ENCODE measurements around the gene MPL.

MPL gene

DNA sequence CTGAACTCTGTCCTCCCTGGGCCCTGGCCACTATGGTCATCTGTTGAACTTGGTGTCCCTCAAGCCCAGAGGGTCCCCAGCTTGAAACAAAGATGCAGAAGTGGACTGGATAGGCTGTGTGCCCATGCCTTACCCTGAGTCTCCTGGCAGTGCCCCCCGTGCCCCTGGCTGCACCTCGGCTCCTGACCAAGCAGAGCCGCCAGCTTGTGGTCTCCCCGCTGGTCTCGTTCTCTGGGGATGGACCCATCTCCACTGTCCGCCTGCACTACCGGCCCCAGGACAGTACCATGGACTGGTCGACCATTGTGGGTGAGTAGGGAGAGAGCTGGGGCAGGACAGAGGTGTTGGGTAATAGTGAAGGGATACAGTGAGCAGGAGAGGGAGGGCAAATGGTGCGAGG is 26.1 kb upstream of the MPL start:
- TF ChIP-seq, protein P1, sequence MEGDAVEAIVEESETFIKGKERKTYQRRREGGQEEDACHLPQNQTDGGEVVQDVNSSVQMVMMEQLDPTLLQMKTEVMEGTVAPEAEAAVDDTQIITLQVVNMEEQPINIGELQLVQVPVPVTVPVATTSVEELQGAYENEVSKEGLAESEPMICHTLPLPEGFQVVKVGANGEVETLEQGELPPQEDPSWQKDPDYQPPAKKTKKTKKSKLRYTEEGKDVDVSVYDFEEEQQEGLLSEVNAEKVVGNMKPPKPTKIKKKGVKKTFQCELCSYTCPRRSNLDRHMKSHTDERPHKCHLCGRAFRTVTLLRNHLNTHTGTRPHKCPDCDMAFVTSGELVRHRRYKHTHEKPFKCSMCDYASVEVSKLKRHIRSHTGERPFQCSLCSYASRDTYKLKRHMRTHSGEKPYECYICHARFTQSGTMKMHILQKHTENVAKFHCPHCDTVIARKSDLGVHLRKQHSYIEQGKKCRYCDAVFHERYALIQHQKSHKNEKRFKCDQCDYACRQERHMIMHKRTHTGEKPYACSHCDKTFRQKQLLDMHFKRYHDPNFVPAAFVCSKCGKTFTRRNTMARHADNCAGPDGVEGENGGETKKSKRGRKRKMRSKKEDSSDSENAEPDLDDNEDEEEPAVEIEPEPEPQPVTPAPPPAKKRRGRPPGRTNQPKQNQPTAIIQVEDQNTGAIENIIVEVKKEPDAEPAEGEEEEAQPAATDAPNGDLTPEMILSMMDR (IDR thresholded peaks at IDR 0.05; ENCODE audit: low read depth, low read length): no peak
- no peak for DNase-seq (ENCODE audit: low read depth, low spot score)
- no peak overlapping the region for H3K4me3 ChIP-seq (ENCODE audit: low read depth, low read length)
- in situ Hi-C loops (cut with HindIII; ENCODE audit: low sequenced_read_pairs): no loop called here

DNA sequence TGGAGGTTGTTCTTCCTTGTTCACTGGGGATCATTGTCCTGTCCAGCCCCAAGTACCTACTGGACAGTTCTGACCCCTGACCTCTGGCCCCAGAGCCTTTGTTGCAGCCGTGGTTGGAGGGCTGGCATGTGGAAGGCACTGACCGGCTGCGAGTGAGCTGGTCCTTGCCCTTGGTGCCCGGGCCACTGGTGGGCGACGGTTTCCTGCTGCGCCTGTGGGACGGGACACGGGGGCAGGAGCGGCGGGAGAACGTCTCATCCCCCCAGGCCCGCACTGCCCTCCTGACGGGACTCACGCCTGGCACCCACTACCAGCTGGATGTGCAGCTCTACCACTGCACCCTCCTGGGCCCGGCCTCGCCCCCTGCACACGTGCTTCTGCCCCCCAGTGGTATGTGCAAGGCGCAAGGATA is 25.4 kb upstream of the MPL start:
- TF ChIP-seq, protein P1 (IDR thresholded peaks at IDR 0.05; ENCODE audit: low read depth, low read length): no peak
- DNase-seq (ENCODE audit: low read depth, low spot score): no peak
- H3K4me3 ChIP-seq (ENCODE audit: low read depth, low read length): no peak overlapping the region
- in situ Hi-C loops (cut with HindIII; ENCODE audit: low sequenced_read_pairs): no loop called here

DNA sequence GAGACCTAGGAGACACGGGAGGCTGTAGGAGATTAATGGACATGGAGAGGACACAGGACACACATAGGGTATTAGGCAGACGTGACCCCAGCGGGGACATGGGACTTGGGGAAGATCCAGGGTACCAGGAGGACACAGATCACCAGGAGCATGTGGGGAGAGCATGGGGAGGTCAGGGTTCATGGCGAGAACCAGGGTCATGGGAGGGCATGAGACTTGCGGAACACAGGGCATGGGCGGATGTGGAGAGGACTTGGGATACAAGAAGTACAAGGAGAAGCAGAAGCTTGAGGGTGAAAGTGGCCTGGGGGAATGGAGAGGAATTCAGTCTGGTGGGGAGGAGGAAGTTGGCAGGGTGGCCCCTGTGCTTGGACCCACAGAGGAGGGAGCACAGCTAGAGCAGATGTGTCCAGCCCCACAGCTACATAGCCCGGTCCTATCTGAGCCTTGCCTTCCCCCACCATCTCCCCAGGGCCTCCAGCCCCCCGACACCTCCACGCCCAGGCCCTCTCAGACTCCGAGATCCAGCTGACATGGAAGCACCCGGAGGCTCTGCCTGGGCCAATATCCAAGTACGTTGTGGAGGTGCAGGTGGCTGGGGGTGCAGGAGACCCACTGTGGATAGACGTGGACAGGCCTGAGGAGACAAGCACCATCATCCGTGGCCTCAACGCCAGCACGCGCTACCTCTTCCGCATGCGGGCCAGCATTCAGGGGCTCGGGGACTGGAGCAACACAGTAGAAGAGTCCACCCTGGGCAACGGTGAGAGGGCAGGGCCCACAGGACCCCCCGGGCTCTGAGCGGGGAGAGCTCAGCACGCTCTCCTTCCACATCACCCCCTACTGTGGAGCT is 24.7 kb upstream of the MPL start:
- DNase-seq (ENCODE audit: low read depth, low spot score): no peak
- no peak overlapping the region for H3K4me3 ChIP-seq (ENCODE audit: low read depth, low read length)
- TF ChIP-seq, protein P1 (IDR thresholded peaks at IDR 0.05; ENCODE audit: low read depth, low read length): no peak
- in situ Hi-C loops (cut with HindIII; ENCODE audit: low sequenced_read_pairs): no loop called here

DNA sequence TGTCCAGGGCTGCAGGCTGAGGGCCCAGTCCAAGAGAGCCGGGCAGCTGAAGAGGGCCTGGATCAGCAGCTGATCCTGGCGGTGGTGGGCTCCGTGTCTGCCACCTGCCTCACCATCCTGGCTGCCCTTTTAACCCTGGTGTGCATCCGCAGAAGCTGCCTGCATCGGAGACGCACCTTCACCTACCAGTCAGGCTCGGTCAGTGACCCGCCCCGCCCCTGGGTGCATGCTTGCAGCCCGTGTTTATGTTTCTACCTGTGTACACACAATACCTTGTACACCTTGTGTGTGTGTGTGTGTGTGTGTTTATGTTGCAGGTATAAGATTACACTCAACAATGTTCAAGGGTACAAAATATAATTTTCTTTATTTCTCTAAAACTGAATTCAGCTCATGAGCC is 23.8 kb upstream of the MPL start:
- in situ Hi-C loops (cut with HindIII; ENCODE audit: low sequenced_read_pairs): no loop called here
- no peak overlapping the region for H3K4me3 ChIP-seq (ENCODE audit: low read depth, low read length)
- DNase-seq (ENCODE audit: low read depth, low spot score): no peak
- TF ChIP-seq, protein P1 (IDR thresholded peaks at IDR 0.05; ENCODE audit: low read depth, low read length): no peak

DNA sequence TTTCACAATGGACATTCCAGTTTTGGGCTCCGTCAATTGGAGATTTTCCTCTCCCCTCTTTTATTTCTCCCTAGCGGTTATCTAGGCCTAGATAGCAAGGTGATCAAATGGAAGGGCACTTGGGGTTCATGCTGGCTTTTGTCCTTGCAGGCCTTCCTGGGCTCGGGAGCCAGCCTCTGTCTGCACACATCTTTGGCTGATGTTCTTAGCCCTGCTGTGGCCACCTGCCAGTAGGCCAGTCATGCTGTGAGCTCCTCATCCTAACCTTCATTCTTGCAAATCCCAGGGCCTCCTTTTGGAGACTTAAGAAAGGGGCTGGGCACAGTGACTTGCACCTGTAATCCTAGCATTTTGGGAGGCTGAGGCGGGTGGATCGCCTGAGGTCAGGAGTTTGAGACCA is 23.4 kb upstream of the MPL start:
- H3K4me3 ChIP-seq (ENCODE audit: low read depth, low read length): no peak overlapping the region
- DNase-seq (ENCODE audit: low read depth, low spot score): no peak
- in situ Hi-C loops (cut with HindIII; ENCODE audit: low sequenced_read_pairs): no loop called here

DNA sequence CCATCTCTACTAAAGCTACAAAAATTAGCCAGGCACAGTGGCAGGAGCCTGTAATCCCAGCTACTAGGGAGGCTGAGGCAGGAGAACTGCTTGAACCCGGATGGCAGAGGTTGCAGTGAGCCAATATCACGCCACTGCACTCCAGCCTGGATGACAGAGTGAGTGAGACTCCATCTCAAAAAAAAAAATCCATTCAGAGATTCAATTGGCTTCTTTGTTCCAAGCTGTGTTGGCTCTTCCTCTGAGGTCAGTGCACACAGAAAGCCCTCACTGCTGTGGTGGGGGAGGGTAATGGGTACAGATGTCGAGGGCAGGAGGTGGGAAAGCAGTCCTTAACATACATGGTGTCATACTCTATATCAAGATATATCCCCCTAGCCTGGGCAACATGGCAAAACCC is 22.1 kb upstream of the MPL start:
- in situ Hi-C loops (cut with HindIII; ENCODE audit: low sequenced_read_pairs): no loop called here
- TF ChIP-seq, protein P1 (IDR thresholded peaks at IDR 0.05; ENCODE audit: low read depth, low read length): no peak
- no peak overlapping the region for H3K4me3 ChIP-seq (ENCODE audit: low read depth, low read length)
- no peak for DNase-seq (ENCODE audit: low read depth, low spot score)

More for the DNA sequence above, 23.4 kb upstream of the MPL start:
- TF ChIP-seq, protein P1 (IDR thresholded peaks at IDR 0.05; ENCODE audit: low read depth, low read length): no peak
